HFF-Myc (cell line): Measurements from ENCODE around the gene TLX3.
"Not testable (repeated sequence)": the region's sequence is repeated elsewhere in the genome, so short reads cannot be mapped to it uniquely, and the experiment has no call there.

Experiments used
- DNase-seq: peaks from one replicate; pipeline ENCODE4 v3.0.0-alpha.2; 2011; ENCODE audit warnings: low read depth; ENCODE audit errors: extremely low read depth
- H3K4me3 ChIP-seq: replicated peaks from 2 replicates; pipeline ENCODE4 v1.5.1; 2011; ENCODE audit warnings: low read depth, mild to moderate bottlenecking, control low read depth, low read length
- CTCF ChIP-seq: IDR thresholded peaks from 2 replicates; pipeline ENCODE4 v1.5.1; 2012; ENCODE audit warnings: mild to moderate bottlenecking, low read depth, low read length, control low read depth; ENCODE audit errors: missing control alignments

TLX3 gene

GRCh38 chr5:171357843-171358242 lies 48.8 kb downstream of the TLX3 start:
- no peak for DNase-seq
- TF ChIP-seq CTCF = no peak
- no peak overlapping the region for H3K4me3 ChIP-seq

GRCh38 chr5:171361151-171361550 lies 52.1 kb downstream of the TLX3 start:
- H3K4me3 ChIP-seq, DNase-seq: not testable (repeated sequence)
